Cardiac septum (tissue), 1 donor: Measurements from ENCODE around the gene PPDPF. TPM values are rescaled to one million over a fixed set of nuclear protein-coding genes. Genes with fewer than 3 reads are reported as not detected.
"Not testable (repeated sequence)": the region's sequence is repeated elsewhere in the genome, so short reads cannot be mapped to it uniquely, and the experiment has no call there.

Source experiments
- DNase-seq: peaks from one replicate; pipeline ENCODE4 v3.0.0-alpha.2; 2020; ENCODE audit warnings: low spot score
- intact Hi-C: fragments of 100-400 bp; cut with DNase I; formaldehyde crosslinking; loops from one replicate; pipeline ENCODE4 v1.14.0; 2022
- total RNA-seq: library from RNA; stranded (reverse); fragmentation: NEBNext Ultra II Directional; extraction: Animal tissue kit (Norgen Biotek cat#: 25700); gene quantifications from one replicate; pipeline ENCODE4 v1.2.1, GENCODE V29; 2021
- donor health status: DM: no; HTN: no; CAD: no.

The PPDPF gene
- total RNA-seq, 1 donor from 2014 or later, result 438 TPM

DNA sequence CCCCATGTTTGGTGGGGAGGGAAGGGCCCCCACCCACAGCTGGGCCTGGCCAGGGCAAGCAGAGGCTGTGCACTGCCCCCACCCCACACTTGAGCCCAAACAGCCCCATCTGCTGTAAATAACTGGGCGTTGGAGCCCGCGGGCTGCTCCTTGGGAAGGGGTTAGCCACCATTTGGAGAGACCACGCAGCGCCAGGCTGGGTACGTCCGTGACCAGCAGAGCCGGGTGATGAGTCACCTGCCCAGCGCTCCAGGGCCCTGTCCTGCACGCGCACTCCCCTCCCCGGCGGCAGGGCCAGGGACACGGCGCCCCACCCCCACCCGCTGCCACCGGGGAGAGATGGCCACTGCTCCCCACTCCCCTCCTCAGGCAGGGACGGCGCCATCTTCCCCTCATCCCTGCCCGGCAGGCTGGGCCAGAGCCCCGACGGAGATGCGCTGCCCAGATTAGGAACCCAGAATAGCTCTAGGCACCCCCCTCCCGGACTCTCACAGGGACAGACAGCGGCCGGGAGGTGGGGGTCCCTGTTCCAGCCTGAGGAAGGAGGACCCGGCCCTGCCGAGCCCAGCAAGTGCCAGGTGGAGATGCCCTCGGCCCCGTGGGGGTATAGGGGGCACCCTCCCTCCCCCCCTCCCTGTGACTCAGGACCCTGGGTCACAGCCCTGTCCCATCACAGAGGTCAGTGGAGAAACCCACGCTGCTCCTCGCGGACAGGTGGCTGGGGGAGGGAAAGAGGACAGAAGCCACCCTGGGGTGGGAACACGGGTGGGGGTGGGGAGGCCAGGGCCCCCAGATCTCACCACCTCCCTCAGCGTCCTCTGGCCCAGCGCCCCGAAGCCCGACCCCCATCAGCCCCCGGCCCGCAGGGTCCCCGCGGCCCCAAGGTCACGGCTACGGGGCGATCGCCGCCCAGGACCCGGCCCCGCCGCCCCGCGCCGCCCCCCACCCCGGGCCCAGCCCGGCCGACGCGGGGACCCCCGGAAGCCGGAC is 22.3 kb upstream of the PPDPF start:
- DNase-seq, result no peak
- intact Hi-C loops, result no loop called here

DNA sequence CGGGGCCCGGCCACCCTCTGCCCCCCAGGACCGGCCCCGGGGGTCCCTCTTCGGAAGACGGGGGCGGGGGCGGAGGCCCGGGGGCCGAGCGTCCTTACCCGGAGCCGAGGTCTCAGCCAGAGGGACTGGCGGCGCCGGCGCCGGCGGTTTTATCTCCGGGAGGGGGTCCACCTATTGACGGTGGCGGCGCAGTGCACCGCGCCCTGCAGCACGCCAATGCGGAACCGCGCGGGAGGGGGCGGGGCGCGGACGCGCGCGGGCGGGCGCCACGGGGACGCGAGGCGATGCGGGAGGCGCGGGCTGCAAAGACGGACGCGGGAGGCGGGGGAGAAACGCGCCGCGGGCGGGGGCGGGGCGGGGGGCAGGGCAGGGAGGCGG is 21.6 kb upstream of the PPDPF start, which contains the start of gene EEF1A2:
Gene EEF1A2 (minus strand): TSS at position 124 of the 378 bp plus-strand sequence. CDS start 1,320 bp downstream, outside the sequence.
- intact Hi-C loops, result no loop called here
- DNase-seq, result no peak

DNA sequence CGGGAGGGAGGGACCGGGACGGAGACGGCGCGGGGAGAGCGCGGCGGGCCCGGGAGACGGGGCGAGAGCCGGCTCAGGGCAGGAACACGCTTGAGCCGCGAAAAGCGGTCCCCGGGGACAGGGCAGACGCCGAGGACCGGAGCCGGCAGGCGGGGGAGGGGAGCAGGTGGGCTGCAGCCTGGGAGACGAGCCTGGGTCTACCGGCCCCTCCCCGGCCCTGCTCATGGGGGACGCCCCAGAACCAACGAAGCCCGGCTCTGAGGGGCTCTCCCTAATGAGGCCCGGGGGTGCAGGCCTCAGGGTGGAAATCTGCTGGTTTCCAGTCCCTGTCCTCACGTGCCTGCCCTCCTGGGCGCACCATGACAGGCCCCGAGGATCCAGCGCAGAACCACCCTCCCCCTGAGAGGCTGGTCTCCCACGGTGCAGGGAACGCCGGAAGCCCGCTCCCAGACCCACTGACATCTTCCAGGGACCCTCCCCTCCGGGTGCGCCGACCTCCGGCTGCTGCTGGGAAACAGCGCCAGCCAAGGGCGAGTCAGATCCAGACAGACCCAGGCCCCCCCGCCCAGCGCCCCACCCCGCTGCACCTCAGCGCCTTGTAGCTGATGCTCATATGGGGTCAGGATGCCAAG is 21.1 kb upstream of the PPDPF start:
- no peak for DNase-seq
- intact Hi-C loops, result no loop called here

DNA sequence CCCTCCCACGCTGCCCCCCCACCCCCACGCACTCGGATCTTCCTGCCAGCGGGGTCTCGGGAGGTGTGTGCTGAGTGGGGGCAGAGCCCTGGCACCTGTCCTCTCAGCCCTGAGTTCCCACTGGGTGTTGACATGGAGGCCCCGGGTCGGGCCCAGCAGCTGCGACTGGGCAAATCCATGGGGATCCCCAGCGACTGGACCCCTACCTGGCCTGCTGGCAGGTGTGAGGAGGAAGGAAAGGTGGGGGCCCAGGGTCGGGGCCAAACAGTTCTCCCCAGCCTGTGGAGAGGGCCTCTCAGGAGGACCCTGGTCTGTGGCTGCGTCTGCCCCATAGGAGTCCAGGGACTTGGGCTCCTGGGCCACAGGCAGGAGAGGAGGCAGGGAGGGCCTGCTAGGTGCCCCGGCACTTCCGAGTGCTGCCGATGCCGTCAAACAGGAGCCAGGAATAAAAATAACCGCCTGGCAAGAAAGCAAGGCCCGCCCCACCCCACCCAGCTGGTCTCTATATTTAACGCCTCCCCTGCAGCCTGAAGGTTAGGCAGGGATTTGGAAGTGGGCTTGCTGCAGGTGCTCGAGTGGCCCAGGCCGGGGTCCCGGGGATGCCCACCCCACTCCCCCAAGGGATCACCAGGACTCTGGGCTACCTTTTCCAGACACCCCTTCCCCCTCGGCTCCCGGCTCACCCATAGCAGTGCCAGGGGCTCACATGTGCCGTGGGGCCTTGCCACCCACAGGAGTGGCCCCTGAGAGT is 20.2 kb upstream of the PPDPF start:
- intact Hi-C loops, result no loop called here
- DNase-seq, result no peak

DNA sequence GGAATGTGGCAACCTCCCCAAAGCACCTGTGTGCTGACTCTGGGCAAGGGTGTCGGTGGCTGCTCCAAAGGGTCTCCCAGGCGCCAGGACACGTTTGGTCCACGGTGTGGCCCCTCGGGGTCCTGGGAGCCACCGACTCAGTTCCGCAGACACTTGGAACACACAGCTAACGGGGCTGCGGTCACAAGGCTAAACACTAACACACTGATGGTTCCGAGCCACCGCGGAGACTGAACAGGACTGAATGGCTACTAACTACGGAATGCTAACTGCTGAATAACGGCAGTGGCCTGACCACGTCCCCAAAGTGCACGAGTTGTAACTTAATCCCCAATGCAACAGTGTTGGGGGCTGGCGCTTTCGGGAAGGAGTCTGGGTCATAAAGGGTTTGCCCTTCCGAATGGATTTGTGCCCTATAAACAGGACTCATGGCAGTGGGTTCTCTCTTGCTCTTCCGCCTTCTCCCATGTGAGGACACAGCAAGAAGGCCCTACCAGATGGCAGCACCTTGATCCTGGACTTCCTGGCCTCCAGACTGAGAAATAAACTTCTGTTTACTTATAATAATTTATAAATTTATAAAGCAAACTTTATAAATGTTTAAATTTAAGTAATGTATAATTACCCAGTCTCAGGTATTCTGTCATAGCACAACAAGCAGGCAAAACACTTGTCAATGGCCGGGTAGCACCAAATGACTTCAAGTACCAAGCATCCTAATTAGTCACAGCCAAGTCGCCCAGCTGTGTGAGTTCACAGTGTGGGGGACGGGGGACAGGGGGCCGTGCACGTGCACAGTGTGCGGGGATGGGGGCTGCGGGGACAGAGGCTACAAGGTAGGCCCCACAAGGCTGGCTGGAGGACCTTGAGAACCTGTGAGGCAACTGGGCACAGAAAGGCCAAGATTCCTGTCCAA is 19.4 kb upstream of the PPDPF start:
- DNase-seq, result no peak
- intact Hi-C loops, result no loop called here

DNA sequence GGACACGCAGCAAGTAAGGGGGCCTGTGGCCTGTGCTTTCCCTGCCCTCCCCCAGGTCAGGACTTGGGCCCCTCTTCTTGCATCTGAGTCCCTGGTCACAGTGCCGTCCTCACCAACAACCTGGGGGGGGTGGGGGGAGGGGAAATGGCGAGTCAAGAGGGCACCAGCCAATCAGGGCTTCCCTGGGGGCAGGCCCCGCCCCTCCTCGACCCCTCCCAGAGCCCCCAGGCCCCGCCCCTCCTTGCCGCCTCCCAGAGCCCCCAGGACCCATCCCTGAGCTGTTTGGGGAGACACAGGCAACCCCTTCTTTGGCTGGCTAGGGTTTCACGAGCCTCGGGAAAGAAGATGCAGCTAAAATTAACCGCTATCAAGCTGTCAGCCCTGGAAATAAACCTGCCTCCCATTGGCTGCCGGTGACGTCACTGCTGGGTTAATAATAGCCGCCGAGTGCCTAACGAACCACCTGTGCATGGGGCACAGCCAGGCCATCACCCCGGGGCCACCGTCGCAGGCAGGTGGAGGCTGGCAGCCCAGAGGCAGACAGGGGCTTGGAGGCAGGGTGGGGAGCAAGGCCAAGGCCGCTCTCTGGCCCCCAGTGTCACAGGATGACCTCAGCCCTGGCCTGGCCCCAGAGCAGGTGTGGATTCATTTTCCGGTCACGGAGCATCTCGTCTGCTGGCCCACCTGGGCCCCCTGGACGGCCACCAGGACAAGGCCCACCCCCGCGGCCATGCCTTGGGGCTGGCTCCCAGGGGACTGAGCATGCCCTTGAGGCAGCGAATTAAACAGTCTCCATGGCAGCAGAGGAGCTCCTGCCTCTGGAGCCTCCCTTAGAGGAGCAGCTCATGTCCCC is 18.5 kb upstream of the PPDPF start:
- peak; percentile 92 for DNase-seq
- intact Hi-C loops, result no loop called here

DNA sequence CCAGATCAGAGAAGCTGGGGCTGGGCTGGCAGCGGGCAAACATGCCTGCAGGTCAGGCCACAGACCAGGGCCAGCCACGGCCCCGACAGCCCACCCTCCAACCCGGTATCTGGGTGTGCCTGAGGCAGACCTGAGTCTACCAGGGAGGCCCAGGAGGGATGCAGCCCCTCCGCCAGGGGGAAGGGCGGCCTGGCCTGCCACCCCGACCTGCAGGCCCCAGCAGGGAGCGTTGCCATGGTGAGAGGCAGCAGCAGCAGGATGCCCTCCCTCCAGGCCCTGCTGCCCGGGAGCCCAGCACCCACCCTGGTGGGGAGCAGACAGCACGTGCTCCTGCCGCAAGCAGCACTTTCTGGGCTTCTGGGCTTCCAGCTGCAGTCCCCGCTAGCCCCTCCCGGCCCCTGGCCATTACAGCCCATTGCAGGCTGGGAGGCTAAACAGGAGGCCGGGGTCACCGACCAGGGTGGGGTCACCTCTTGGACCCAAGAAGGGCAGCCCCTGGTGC is 17.8 kb upstream of the PPDPF start:
- intact Hi-C loops, result no loop called here
- DNase-seq, result no peak

DNA sequence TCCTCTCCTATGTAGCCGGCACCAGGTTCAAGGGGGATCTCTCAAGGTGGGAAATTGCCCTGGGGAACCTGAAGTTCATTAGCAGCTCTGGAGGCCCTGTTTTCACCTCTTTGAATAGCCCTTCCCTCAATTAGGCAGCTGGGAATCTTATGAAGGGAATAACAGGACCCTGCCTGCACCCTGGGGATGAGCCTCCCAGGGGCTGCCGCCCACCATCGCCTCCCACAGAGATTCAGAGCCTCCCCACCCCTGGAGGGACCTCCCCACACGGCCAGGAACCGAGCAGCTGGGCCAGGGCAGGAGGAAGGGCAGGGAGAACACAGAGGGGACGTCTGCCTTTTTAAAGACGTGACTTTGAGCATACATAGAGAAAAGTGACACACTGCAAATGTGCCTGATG is 17.0 kb upstream of the PPDPF start:
- DNase-seq, result no peak
- intact Hi-C loops, result no loop called here

DNA sequence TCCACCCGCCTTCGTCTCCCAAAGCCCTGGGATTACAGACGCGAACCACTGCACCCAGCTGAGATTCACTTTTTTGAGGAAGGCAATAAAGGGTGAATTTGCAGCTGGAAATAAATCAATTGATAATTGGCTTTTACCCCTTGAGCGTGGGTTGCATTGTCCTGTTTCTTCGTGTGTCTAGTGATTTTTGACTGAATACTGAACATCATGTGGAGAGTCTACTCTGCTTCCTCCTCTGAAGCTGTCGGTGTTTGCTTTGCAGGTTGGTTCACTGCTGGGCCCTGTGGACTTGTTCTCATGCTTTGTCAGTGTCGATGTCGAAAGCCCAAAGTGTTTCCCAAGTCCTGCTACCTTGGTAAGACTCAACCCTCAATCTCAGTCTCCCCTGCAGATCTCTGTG is 15.9 kb upstream of the PPDPF start:
- intact Hi-C loops, result no loop called here
- no peak for DNase-seq

DNA sequence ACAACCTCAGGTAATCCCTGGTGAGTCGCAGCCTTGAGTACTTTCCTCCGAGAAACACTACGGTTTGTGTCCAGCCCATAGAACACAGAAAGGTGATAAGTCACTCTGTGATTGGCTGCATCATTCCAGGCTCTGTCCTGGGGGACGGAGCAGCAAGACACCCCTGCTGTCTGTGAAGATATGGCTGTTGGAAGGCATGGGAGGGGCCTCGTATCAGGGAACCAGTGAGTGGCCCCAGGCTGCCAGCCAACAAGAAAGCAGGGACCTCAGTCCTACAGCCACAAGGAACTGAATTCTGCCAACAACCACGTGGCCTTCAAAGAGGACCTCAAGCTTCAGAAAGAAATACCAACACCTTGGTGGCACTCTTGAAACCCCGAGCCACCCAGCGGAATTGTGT is 15.3 kb upstream of the PPDPF start:
- no peak for DNase-seq
- intact Hi-C loops, result no loop called here

DNA sequence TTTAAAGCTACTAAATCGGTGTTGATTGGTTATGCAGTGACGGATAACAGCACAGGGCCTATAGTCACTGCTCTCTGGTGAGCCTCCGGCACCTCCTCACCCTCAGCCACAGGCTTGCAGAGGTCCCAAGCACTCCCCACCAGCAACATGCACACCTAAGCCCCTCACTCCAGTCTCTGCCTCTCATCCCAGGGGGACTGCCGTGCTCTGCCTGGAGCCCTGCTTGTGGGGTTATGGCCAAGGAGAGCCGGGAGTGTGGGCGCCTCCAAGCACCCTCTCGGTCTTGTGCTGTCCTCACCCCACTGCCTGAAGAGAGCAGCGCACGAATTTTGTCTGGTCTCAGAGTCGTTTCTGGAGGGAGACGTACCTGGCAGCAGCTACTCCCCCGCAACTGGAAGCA is 14.8 kb upstream of the PPDPF start:
- intact Hi-C loops, result no loop called here
- DNase-seq, result no peak

DNA sequence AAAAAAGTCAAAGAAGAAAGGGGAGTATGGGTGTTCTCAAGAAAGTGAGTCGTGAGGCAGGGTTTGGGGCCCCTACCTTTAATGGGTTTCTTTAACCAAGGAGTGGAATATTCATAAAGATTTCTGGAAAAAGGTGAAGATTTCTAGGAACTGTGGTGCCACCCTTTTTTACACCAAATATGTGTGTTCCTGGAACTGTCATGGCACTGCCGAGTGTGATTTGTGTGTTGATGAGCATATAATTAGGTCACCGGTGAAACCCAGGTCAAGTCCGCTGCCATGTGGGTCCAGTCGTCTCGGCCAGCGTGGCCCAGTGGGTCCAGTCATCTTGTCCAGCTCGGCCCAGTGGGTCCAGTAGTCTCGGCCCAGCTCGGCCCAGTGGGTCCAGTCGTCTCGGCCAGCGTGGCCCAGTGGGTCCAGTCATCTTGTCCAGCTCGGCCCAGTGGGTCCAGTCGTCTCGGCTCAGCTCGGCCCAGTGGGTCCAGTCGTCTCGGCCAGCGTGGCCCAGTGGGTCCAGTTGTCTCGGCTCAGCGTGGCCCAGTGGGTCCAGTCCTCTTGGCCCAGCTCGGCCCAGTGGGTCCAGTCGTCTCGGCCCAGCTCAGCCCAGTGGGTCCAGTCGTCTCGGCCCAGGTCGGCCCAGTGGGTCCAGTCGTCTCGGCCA is 13.4 kb upstream of the PPDPF start:
- DNase-seq, result no peak
- intact Hi-C loops, result no loop called here

DNA sequence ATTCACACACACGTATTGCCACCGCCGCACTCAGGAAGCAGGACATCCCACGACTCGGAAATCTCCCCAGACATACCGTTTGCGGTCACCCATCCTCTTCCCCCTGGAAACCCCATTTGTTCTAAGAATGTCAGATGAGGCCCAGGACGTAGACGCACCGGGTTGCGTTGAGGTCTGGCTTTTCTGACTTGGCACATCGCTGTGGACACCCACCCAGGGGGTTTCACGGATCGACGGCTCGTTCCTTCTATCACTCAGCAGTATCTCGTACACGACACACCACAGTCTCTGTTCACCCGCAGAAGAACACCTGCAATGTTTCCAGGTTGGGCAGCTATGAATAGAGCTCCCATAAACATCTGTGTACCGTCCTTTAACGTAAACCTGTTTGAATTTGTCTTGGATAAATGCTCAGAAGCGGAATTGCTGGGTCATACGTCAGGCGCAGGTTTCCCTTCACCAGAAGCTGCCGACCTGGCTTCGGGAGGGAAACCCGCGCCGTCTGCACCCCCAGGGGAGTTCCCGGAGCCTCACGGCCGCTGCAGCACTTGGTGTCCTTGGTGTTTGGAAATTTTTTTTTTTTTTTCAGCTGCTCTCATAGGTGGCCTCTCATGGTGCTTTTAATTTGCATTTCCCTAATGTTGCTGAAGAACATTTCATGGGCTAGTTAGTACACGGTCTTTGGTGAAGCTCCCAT is 12.3 kb upstream of the PPDPF start:
- intact Hi-C loops, result no loop called here
- DNase-seq, result no peak

DNA sequence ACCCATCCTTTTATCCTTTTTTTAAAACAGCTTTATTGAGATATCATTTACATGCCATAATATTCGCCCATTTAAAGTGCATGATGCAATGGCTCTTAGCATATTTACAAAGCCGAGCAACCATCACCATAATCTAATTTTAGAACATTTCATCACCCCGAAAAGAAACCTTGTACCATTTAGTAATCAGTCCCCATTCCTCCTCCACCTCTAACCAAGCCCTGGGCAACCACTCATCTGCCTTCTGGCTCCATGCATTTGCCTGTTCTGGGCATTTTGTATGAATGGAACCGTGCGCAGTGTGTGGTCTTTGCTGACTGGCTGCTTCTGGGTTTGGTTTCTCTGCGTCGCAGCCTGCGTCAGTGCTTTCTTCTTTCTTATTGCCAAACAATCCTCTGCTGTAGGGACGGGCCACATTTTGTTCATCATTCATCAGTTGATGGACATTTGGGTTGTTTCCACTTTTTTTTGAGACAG is 11.4 kb upstream of the PPDPF start:
- DNase-seq, result no peak
- intact Hi-C loops, result no loop called here

DNA sequence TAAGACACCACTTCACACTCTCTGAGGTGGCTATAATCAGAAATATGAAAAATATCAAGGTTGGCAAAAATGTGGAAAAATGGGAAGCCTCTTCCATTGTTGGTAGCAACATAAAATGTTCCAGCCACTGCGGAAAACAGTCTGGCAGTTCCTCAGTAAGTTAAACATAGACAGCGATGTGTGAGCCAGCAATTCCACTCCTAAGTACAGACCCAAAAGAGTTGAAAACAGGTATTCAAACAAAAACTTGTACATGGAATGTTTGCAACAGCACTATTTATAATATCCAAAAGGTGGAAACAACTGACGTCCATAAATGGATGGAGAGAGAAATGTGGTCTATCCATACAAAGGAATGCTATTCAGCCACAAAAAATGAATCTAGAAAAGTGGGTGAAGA is 7.4 kb upstream of the PPDPF start:
- DNase-seq, result no peak
- intact Hi-C loops, result no loop called here

DNA sequence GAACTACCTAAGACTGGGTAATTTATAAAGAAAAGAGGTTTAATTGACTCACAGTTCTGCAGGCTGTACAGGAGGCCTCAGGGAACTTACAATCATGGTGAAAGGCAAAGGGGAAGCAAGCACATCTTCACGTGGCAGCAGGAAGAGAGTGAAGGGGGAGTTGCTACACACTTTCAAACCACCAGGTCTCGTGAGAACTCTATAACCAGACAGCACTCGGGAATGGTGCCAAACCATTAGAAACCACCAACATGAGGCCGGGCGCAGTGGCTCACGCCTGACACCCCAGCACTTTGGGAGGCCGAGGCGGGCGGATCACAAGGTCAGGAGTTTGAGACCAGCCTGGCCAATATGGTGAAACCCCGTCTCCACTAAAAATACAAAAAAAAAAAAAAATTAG is 6.0 kb upstream of the PPDPF start:
- intact Hi-C loops, DNase-seq: not testable (repeated sequence)
